Karpas-422 (cell line): ENCODE measurements around the gene LRCH4. TPM values are rescaled to one million over a fixed set of nuclear protein-coding genes. Genes with fewer than 3 reads are reported as not detected.

Experiments used
- DNase-seq: peaks from one replicate; pipeline ENCODE4 v3.0.0-alpha.2; 2015
- H2AFZ ChIP-seq: fragments of 200-600 bp; sonication (generic); 2 replicates; pipeline ENCODE4 v1.6.1; 2014; ENCODE audit warnings: antibody characterized with exemption, low read length, mixed read lengths
- H3K27ac ChIP-seq: fragments of 200-600 bp; sonication (generic); 2 replicates; pipeline ENCODE4 v1.5.1; 2014; ENCODE audit warnings: mild to moderate bottlenecking, low read length, moderate library complexity
- H3K27me3 ChIP-seq: fragments of 200-600 bp; sonication (generic); 2 replicates; pipeline ENCODE4 v1.6.1; 2014; ENCODE audit warnings: low read length, mixed read lengths
- H3K36me3 ChIP-seq: fragments of 200-600 bp; sonication (generic); 2 replicates; pipeline ENCODE4 v1.6.1; 2014; ENCODE audit warnings: low read length, mixed read lengths; ENCODE audit not compliant: insufficient read depth
- H3K4me1 ChIP-seq: fragments of 200-600 bp; sonication (generic); 2 replicates; pipeline ENCODE4 v1.6.1; 2014; ENCODE audit warnings: mild to moderate bottlenecking, low read length, mixed read lengths
- H3K4me2 ChIP-seq: fragments of 200-600 bp; sonication (generic); 2 replicates; pipeline ENCODE4 v1.6.1; 2014; ENCODE audit warnings: low read length, low read depth, mild to moderate bottlenecking; ENCODE audit not compliant: poor library complexity, severe bottlenecking
- H3K4me3 ChIP-seq: fragments of 200-600 bp; sonication (generic); 2 replicates; pipeline ENCODE4 v1.5.1; 2014; ENCODE audit warnings: mild to moderate bottlenecking, antibody characterized with exemption, low read length, mixed read lengths
- H3K79me2 ChIP-seq: fragments of 200-600 bp; sonication (generic); 2 replicates; pipeline ENCODE4 v1.6.1; 2014; ENCODE audit warnings: mild to moderate bottlenecking, low read length, mixed read lengths
- H3K9ac ChIP-seq: fragments of 200-600 bp; sonication (generic); 2 replicates; pipeline ENCODE4 v1.6.0; 2014; ENCODE audit warnings: low read length
- H3K9me2 ChIP-seq: fragments of 200-600 bp; sonication (generic), shearing (Covaris generic); replicated peaks from 2 replicates; pipeline ENCODE4 v1.6.0; 2014; ENCODE audit warnings: mild to moderate bottlenecking, low read length, moderate library complexity; ENCODE audit not compliant: insufficient read depth
- H3K9me3 ChIP-seq: fragments of 300-700, 200-600 bp; sonication (generic); 2 replicates; pipeline ENCODE4 v1.6.1; 2014; ENCODE audit warnings: low read length, mixed read lengths
- H4K20me1 ChIP-seq: fragments of 200-600 bp; sonication (generic); 2 replicates; pipeline ENCODE4 v1.6.1; 2014; ENCODE audit warnings: mild to moderate bottlenecking, antibody characterized with exemption, low read length, low read depth; ENCODE audit not compliant: insufficient read depth
- total RNA-seq: library from RNA; depleted of rRNA; stranded (reverse); fragments of >200 nt; shearing (Covaris generic); gene quantifications from 2 replicates; pipeline ENCODE4 v1.2.3, GENCODE V29; 2014; ENCODE audit warnings: low replicate concordance

The LRCH4 gene
- total RNA-seq, 1 experiment from 2014 or later, result 11.9 TPM

GRCh38 chr7:100623951-100624824, 38.3 kb upstream of the LRCH4 start:
- no peak overlapping the region for H2AFZ ChIP-seq
- no peaks in the 10 kb centered on the region for H3K9me3 ChIP-seq
- H3K36me3 ChIP-seq, result no peaks in the 10 kb centered on the region
- DNase-seq, result no peak
- no peaks in the 10 kb centered on the region for H3K9me2 ChIP-seq
- H4K20me1 ChIP-seq, result no peaks in the 10 kb centered on the region
- H3K79me2 ChIP-seq, result no peaks in the 10 kb centered on the region
- no peak overlapping the region for H3K4me2 ChIP-seq
- H3K27me3 ChIP-seq, result no peaks in the 10 kb centered on the region
- H3K4me3 ChIP-seq, result no peak overlapping the region
- no peak overlapping the region for H3K27ac ChIP-seq
- H3K9ac ChIP-seq, result no peak overlapping the region
- H3K4me1 ChIP-seq, result peaks cover 23% of the 10 kb centered on the region

- no peak for DNase-seq
- peaks cover 13% of the 10 kb centered on the region for H3K4me1 ChIP-seq
- no peak overlapping the region for H3K4me3 ChIP-seq
- H4K20me1 ChIP-seq, result no peaks in the 10 kb centered on the region
- H3K4me2 ChIP-seq, result no peak overlapping the region
- no peak overlapping the region for H3K9ac ChIP-seq
- no peaks in the 10 kb centered on the region for H3K9me2 ChIP-seq
- no peaks in the 10 kb centered on the region for H3K9me3 ChIP-seq
- no peaks in the 10 kb centered on the region for H3K27me3 ChIP-seq
- no peak overlapping the region for H2AFZ ChIP-seq
- H3K79me2 ChIP-seq, result no peaks in the 10 kb centered on the region
- H3K36me3 ChIP-seq, result no peaks in the 10 kb centered on the region
- no peak overlapping the region for H3K27ac ChIP-seq
Measured at GRCh38 chr7:100621554-100621953, 35.6 kb upstream of the LRCH4 start.

- H3K4me3 ChIP-seq, result no peak overlapping the region
- H4K20me1 ChIP-seq, result no peaks in the 10 kb centered on the region
- no peak for DNase-seq
- no peak overlapping the region for H3K9ac ChIP-seq
- H3K36me3 ChIP-seq, result no peaks in the 10 kb centered on the region
- no peaks in the 10 kb centered on the region for H3K79me2 ChIP-seq
- H3K4me2 ChIP-seq, result no peak overlapping the region
- no peak overlapping the region for H2AFZ ChIP-seq
- H3K27ac ChIP-seq, result no peak overlapping the region
- no peaks in the 10 kb centered on the region for H3K9me2 ChIP-seq
- H3K9me3 ChIP-seq, result no peaks in the 10 kb centered on the region
- peaks cover 10% of the 10 kb centered on the region for H3K4me1 ChIP-seq
- no peaks in the 10 kb centered on the region for H3K27me3 ChIP-seq
Measured at GRCh38 chr7:100620804-100621203, 34.9 kb upstream of the LRCH4 start.

GRCh38 chr7:100620239-100620638, 34.3 kb upstream of the LRCH4 start:
- Histone ChIP-seq H2AFZ (no peak overlapping the region), H3K79me2 (no peaks in the 10 kb centered on the region), H3K27me3 (no peaks in the 10 kb centered on the region), H3K4me2 (no peak overlapping the region), H3K27ac (no peak overlapping the region), H3K4me3 (no peak overlapping the region), H3K9me3 (no peaks in the 10 kb centered on the region), H4K20me1 (no peaks in the 10 kb centered on the region), H3K4me1 (peaks cover 10% of the 10 kb centered on the region), H3K36me3 (no peaks in the 10 kb centered on the region), H3K9ac (no peak overlapping the region), H3K9me2 (no peaks in the 10 kb centered on the region)
- no peak for DNase-seq

DNA sequence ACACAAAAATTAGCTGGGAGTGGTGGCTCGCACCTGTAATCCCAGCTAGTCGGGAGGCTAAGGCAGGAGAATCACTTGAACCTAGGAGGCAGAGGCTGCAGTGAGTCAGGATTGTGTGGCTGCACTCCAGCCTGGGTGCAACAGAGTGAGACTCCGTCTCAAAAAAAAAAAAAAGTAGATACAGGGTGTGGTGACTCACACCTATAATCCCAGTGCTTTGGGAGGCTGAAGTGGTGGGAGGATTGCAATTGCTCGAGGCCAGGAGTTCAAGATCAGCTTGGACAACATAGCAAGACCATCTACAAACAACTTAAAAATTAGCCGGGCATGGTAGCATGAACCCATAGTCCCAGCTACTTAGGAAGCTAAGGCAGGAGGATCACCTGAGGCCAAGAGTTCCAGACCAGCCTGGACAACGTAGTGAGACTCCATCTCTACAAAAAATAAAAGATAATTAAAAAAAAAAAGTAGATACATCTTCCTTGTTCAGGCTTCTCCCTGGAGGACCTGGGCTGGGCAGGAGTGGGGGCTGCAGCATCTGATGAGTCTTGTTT, 28.5 kb upstream of the LRCH4 start:
- Histone ChIP-seq H3K36me3 (no peaks in the 10 kb centered on the region), H3K4me1 (peaks cover 9% of the 10 kb centered on the region), H3K27me3 (no peaks in the 10 kb centered on the region), H3K9ac (no peak overlapping the region), H4K20me1 (no peaks in the 10 kb centered on the region), H3K27ac (no peak overlapping the region), H2AFZ (no peak overlapping the region), H3K9me3 (no peaks in the 10 kb centered on the region), H3K9me2 (no peaks in the 10 kb centered on the region), H3K79me2 (no peaks in the 10 kb centered on the region), H3K4me3 (no peak overlapping the region), H3K4me2 (no peak overlapping the region)
- no peak for DNase-seq

- Histone ChIP-seq H3K9me2 (no peaks in the 10 kb centered on the region), H3K4me2 (peak overlapping the region; percentile 73), H3K27ac (no peak overlapping the region), H3K4me3 (peak overlapping the region; percentile 63; the same call in 1 of the 2 replicates), H3K27me3 (no peaks in the 10 kb centered on the region), H4K20me1 (no peaks in the 10 kb centered on the region), H3K79me2 (no peaks in the 10 kb centered on the region), H3K9me3 (no peaks in the 10 kb centered on the region), H3K36me3 (no peaks in the 10 kb centered on the region), H2AFZ (no peak overlapping the region), H3K4me1 (peaks cover 9% of the 10 kb centered on the region), H3K9ac (peak overlapping the region; percentile 66)
- DNase-seq, result no peak
Measured at GRCh38 chr7:100613412-100614175, 27.7 kb upstream of the LRCH4 start.

DNA sequence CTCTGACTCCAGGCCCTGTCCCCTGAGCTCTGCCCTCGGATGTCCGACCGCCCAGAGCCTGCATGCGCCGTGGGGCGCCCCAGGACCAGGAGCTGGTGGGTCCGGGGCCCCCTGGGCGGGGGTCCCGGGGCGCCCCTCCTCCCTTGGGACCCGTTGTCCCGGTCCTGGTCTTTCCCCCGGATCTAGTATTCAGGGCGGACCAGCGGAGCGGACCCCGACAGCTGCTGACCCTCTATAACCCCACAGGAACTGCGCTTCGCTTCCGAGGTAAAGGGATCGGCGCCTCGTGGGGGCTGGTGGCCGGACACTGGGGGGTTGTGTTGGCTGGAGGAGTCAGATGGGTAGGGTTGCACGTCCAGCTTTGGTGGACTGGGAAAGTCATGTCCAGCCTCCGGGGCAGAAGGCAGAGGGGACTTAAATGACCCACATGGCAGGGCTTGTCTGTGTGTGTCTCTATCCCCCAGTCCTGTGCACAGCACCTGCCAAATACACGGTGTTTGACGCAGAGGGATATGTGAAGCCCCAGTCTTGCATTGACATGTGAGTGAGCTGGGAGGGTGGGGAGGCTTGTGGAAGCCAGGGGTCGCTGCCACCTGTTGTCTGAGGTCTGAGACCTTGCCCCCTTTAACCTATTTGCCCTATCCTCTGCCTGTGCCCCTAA, 26.9 kb upstream of the LRCH4 start:
- Histone ChIP-seq H3K27me3 (no peaks in the 10 kb centered on the region), H3K9ac (peak overlapping the region; percentile 66), H4K20me1 (no peaks in the 10 kb centered on the region), H2AFZ (peak overlapping the region; percentile 50; the same call in 1 of the 2 replicates), H3K4me1 (peaks cover 9% of the 10 kb centered on the region), H3K9me3 (no peaks in the 10 kb centered on the region), H3K4me3 (peak overlapping the region; percentile 63), H3K36me3 (no peaks in the 10 kb centered on the region), H3K79me2 (no peaks in the 10 kb centered on the region), H3K9me2 (no peaks in the 10 kb centered on the region), H3K27ac (no peak overlapping the region), H3K4me2 (peak overlapping the region; percentile 73)
- no peak for DNase-seq
